ENCODE data around the gene CRMP1.
"Not testable (repeated sequence)": the region's sequence is repeated elsewhere in the genome, so short reads cannot be mapped to it uniquely, and the experiment has no call there.

The CRMP1 gene

GRCh38 chr4:5852523-5853202, 40.2 kb downstream of the CRMP1 start:
- no peak for DNase-seq

GRCh38 chr4:5851637-5852301, 41.1 kb downstream of the CRMP1 start:
- no peak for DNase-seq

GRCh38 chr4:5845035-5845905, 47.6 kb downstream of the CRMP1 start:
- DNase-seq, result no peak

DNA sequence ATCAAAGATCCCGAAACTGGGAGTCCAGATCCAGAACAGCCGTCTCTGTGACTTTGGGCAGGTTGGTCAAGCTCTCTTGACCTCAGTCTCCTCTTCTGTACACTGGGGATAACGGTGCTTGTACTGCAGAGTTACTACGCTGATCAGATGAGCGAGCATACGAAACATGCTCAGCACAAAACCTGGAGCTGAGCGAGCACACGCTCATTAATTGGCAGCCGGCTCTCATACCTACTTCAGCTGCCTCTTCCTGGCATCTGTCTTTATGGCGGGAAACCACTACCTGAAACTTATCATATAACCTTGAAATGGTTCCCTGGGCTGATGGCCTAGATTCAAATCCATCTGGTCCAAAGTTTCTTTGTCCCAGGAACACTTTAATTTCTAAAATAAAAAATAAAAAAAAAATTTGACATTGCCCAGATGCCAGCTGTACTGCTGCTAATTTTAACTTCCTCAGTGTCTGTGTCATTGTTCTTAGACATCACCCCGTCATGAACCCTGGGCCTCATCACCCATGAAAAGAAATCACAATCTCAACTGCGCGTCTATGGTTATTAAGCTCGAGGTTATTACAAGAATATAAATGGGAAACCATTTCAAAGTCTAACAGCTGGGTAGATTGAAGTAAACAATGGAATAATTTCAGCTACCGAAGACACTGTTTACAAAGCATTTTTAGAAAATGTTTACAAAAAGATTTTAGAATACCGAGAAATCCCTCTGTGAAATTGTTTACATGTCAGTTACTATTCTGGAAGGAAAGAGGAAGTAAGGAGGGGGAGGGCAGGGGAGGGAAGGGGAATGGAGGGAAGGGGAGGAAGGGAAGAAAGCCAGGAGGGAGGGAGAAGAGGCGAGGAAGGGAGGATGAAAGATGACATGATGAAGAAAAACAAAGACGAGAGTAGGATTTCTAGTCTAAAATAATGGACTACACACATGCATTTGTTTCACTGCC, 49.0 kb downstream of the CRMP1 start:
- DNase-seq, result no peak

DNA sequence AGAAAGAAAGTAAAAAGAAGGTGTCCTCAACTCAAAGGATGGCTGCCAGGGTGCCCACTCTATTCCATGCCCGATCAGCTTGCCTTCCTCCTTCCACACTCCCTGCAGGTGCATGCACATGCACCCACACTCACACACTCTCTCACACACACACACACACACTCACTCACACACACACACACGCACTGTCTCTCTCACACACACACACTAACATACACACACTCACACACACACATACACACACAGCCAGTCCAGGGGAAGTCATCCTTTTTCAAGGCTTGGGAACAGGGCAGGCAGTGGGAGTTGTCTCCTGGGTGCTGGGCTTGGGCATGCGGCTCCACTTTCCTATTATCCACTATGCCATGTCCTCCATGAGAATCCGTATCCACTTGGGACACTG, 50.4 kb downstream of the CRMP1 start:
- DNase-seq, result no peak

GRCh38 chr4:5839751-5840674, 52.9 kb downstream of the CRMP1 start:
- no peak for DNase-seq

DNA sequence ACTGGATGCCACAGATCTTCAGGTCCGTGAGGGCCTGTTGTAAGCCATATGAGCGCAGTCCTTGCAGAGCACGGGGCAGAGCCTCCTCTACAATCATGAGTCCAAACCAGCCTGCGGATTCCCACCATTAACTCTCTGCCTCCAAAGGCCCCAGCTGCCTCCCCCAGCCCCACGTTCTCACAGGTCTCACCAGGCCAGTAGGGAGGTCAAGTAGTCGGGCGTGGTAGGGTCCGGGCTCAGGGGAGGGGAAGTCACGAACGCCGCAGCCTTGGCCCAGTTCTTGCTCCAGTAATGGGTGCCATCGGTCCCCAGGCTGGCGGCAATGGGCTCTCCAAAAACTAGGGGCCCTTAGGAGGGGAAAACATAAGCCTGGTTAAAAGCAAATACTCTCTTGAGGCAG, 53.6 kb downstream of the CRMP1 start:
- no peak for DNase-seq

GRCh38 chr4:5837483-5837882, 55.4 kb downstream of the CRMP1 start:
- DNase-seq, result not testable (repeated sequence)

- no peak for DNase-seq
Observed at GRCh38 chr4:5836943-5837342, 55.9 kb downstream of the CRMP1 start.

DNA sequence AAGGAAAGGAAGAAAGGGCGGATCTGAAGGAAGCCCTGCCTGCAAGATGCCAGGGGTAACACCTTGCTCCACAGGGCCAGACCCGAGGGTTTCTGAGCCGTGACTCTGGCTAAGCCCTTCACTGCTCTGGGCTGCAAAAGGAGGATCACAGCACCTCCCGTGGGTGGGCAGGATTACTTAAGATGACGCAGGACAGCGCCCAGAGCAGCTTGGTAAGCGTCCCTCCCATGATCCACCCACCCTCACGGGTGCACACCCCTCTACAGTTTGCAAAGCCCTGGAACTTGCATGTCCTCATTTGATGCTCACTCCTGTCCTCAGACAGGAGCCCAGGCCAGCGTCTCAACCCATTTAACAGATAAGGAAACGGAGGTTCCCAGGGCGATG, 64.9 kb downstream of the CRMP1 start:
- DNase-seq, result no peak

GRCh38 chr4:5827108-5828004, 65.5 kb downstream of the CRMP1 start:
- no peak for DNase-seq

GRCh38 chr4:5826437-5827107, 66.3 kb downstream of the CRMP1 start:
- no peak for DNase-seq

DNA sequence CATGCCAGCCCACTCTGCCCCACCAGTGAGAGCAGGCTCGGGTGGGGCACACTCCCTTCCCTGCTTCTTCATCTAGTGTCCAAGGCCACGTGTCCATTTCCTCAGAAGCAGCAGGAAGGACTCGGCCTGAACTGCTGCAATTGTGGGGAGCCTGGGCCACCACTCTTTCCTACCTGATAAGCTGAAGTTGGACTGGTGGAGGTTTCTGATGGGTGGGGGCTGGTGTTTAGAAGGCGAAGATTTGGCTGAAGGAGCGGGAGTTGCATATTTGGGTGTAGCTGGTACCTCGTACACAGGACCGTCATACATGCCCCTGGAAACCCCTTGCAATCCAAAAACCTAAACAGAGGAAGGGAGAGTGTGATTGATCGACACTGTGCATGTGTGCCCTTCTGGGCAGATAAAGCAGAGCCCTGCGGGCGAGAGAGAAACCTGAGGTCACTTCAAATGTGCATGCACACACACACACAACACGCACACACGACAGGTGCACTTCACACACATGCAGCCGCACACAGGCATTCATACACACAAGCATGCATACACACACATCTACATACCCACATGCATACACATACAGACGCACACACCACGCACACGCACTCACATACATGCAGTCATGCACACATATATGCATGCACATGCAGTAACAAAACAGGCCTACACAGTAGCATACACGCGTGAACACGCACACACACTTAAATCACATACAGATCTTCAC, 67.4 kb downstream of the CRMP1 start:
- DNase-seq, result no peak

DNA sequence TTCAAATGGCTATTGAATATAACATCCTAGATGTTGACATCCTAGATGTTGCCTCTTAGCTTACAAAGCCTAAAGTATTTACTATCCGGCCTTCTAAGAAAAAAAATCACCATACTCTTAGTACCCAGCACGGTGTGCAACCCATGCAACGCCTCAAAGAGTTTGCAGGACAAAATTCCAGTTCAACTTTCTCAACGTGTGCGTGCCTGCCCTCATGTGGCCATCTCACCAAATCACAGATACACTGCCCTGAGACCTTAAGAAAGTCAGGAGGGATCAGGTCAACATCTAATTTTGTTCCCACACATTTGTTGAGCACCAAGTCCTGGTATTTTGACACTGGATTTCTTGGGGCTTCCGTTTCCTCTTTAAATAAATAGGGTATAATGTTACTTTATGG, 68.3 kb downstream of the CRMP1 start:
- no peak for DNase-seq

GRCh38 chr4:5824227-5824626, 68.7 kb downstream of the CRMP1 start:
- DNase-seq, result no peak

DNA sequence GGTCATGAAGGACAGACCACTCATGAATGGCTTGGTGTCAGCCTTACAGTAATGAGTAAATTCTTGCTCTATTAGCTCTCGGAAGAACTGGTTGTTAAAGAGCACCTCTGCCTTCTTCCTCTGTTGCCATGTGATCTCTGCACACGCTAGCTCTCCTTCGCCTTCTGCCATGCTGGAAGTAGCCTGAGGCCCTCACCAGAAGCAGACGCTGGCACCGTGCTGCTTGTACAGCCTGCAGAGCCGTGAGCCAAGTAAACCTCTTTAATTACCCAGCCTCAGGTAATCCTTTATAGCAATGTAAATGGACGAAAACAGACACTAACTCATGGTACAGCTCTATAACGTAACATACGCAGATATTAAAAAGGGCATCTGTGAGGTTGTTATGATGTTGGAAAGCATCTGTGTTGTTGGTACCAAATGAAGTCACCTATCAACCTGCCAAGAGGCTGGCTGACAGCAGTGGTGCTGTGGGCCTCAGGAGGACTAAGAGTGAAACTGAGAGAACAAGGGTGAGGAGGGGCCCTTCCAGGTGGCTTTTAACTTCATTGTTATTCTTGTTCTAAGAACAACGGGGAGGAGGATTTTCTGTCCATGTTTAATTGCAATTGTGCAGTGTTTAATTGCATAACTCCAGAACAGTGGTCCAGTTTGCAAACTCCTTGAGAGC, 69.2 kb downstream of the CRMP1 start:
- DNase-seq, result no peak

DNA sequence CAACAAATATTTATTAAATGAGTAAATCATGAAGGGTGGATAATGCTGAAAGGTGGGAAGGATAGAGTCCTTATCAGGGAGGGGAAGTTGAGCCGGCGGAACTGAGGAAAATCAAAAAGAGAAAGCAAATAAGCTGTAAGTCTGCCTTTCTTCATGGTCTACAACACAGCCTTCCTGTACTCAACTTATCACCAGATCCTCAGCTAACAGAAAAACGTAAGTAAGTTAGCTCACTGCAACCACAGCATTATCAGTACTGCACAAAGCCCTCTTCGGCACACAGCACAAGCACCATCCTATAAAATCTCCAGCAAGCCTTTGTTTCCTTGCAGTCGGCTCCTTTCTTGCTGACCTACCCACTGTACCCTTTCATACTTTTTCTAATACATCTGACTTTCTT, 70.3 kb downstream of the CRMP1 start:
- no peak for DNase-seq

GRCh38 chr4:5821665-5822358, 71.1 kb downstream of the CRMP1 start:
- no peak for DNase-seq

Measured in stimulated activated naive CD4-positive, alpha-beta T cell (primary cell).